ENCODE data around the gene KRT73.

The KRT73 gene

DNA sequence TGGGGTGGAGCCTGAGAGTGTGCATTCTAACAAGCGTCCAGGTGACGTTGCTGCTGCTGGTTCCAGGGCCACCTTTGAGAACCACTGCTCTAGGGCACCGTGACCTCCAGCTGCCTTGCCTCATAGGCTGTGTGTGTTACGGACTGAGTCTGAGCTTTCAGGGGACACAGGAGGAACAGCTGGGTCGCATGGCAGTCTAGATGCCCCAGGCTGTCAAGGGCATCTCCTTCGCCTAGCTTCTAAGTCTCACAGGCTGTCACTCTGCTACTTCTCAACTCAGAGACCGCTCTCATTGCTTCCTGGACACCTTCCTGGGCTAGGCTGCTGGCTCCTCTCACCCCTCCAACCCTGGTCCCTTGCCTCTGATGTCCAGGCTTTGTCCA is 965 bp downstream of the KRT73 start:
- DNase-seq = no peak

DNA sequence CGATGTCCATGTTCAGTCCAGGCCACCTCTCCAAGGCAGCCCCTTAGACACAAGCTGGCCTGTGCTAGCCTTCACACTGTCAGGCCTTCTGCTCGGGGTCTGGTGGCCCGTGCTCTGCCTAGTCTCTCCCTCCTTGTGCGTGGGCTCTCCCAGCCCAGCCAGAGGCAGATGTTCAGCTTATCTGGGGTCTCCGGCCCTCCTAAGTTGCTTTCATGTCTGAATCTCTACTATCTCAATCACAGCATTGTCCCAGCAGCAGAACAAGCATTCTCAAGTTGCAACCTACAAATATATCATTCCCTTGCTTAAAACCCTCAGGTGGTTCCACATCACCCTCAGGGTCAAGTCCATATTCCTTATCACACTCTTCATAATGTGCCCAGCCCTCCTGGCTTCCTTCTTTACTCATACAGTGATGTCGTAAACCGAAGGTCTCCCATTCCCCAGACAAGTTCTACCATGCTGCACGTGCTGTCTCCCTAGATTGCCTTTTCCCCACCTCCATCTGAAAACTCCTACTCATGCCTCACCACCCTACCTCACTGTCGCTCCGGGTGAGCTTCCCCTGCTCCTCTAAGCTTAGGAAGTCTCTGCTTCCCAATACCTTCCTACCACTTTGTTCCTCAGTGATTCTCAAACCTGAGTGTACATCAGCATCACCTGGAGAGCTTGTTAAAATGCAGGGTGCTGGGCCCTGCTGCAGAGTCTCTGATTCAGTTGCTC is 1.5 kb downstream of the KRT73 start:
- no peak for DNase-seq

DNA sequence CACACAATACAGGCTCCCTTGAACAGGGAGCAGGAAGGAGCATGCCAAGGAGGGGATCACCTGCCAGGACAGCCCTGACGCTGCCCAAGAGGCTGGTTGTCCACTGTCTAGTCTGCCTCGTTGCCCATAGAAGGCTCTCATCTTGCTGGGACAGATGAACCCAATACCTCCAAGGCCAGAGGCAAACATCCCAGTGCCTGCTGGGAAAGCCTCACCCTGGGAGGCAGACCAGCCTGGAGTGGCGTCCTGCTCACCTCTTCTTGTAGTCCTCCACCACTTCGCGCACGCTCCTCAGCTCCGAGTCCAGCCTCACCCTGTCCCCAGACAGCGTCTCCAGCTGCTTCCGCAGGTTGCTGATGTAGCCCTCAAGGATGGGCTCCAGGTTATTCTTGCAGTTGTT is 2.4 kb downstream of the KRT73 start:
- DNase-seq = no peak

DNA sequence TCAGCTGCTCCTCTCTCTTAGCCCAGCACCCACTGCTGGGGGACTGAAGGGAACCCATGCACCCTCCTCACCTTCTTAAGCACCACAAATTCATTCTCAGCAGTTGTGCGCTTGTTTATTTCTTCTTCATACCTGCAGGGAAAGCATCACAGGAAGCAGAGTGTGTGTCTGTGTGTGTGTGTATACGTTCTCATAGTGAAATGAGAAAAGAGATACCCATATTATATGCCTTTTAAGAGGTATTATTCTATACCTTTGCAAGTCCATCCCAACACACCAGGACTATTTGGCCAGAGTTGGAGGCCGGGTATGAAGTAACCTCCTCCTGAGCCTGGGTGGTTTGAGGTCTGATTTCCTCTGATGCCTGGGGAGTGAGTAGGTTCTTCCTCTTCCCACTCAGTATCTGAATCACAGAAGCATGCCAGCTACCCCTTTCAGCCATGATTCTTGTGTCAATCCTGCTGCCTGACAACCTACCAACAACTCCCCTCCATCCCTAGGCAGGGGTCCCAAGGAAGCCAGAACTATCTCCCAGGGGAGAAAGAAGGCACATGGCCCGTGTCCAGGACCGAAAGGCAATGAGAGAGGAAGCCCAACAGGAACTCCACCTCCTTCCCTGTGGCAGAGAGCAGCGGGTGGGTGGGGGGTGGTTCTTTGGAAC is 3.0 kb downstream of the KRT73 start:
- no peak for DNase-seq

DNA sequence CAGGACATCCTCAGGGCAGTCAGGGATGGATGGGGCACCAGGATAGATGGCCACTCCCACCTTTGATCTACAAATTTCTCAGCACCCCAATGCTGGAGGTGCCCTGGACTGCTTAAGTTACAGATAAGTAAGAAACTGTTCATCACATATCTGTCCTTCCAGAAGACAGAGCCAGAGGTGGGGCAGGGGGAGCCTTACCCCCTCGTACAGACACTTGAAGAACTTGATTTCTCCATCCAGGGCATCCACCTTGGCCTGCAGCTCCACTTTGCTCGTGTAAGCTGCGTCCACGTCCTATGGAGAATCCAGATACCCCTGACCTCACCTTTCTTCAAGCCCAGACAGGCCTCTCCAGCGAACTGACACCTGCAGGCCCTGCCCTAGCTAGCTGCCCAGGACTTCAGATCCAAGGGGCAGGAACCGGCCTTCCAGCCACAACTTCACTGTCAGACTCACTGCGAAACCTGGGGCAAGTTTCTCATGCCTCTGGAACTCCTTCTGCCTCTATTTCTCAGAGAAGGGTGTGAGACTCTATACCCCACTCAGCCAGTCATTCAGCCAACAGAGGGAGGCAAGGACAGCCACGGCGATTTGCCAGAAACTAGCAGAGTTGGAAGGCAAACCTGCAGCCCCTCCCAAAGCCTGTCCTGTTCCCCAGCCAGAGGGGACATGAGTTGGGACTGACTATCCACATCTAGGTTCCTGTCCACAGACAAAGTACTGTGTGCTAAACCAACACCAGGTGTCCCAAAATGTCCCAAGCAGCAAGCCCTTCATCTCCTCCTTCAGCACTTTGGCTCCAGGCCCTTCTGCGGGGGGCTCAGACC is 3.8 kb downstream of the KRT73 start:
- no peak for DNase-seq

DNA sequence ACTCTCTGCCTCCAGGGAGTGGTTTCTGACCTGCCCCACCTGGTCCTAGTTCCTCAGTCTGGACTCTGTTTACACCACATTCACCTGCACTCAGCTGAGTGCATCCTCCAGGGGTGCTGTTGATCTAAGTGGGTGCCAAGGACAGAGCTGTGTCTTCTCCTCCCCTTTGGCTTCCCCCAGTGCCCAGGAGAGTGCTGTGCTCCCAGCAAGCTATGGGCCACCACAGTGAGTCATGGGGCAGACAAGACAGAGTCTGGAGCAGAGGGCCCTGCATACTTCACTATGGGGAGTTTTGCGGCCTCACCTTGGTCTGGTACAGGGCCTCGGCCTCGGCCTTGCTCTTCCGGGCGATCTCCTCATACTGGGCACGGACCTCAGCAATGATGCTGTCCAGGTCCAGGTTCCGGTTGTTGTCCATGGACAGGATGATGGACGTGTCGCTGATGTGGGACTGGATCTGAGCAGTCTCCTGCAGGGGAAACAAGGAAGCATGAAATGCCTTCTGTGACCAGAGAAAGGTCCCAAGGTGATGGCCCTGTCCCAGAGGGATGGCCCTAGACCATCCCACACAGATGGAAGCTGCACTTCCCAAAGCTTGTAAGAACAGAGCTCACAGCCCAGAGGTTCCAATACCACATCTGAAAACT is 4.9 kb downstream of the KRT73 start:
- no peak for DNase-seq

DNA sequence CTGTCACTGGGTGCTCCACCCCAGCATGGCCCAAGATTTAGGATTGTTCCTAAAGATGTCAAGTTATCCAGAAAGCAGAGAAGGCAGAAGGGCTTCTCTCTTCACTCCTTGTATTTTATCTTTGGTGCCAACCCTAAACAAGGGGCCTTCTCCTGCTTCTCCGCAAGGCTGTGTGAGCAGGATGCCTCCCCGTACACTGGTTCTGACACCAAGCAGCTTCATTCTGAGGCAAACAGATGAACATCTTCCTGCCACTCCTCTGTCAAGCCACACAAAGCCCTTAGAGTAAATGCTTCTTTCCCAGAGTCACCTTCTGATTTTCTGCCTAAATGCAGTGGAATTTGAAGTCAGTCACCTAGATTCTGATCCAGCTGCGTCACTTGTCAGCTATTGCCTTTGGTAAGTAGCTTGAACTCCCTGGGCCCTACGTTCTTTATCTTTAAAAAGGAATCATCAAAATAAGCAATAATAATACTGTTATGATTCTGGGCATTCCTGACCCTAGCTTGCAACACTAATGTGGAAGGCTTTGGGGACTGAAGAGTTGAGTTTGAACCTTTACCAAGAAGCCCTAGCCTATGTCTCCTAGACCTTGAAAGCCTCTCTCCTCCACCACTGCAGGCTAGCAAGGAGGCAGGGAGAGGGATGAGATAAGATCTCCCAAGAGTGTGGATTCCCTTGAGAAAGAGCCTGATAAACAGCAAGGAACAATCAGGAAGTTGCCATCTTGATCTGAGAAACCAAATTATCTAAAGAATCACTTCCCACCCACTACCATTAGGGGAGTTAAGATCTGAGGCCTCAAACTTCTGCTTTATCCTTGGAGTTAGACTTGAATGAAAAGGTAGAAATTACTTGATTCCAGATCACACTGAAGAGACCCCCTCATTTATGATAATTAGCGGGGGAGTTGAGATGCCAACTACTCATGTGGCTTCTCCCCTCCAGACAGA is 5.7 kb downstream of the KRT73 start:
- DNase-seq = no peak

DNA sequence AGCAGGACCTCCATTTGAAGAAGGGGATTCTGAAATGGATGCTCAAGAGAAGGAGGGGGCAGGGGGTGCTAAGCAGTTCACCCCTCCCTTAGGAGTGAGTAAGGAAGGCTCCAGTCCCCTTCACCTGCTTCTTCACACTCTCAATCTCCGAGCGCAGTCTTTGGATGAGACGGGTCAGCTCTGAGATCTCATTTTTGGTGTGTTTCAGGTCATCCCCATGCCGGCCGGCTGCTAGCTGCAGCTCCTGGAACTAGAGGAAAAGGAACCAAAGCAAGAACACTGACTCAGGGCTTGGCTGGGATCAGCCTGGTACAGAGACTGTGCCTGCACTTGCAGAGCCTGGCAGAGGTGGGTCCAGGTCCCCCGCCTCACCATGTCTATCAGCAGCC is 7.3 kb downstream of the KRT73 start:
- DNase-seq = no peak

DNA sequence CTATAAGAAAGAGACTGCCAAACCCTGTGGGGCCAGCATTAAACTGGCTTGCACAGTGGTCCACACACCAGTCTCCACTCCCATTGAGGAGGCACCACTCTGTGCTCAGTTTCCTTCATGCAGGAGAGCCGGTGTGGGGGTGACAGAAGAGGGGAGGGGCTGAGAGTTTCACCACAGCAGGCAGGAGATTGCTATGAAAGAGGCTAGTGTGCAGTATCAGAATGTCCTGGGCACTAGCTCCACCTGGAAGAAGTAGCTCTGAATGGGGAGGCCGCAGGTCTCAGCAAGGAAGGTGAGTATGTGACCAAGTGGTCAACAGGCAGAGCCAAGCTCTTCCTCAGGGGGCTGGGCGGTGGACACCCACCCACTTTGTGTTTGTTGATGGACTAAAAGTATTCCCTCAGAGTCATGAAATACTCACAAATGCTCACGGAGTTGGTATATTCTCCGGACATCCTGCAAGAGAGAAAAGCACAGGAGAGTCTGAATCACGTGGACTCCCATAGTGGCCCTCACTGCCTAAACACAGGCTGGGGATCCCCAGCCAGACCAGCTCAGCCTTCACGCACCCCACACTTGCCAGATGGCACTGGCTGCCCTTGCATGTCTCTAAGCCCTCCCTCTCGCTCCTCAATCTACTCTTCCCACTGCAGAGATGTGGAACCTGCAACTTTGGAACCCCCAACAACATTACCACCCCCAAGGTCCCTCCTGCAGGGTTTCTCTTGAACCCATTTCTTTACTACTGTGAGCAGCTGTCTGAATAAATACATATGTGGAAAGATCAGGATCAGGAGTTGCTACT is 9.3 kb downstream of the KRT73 start:
- DNase-seq = no peak

DNA sequence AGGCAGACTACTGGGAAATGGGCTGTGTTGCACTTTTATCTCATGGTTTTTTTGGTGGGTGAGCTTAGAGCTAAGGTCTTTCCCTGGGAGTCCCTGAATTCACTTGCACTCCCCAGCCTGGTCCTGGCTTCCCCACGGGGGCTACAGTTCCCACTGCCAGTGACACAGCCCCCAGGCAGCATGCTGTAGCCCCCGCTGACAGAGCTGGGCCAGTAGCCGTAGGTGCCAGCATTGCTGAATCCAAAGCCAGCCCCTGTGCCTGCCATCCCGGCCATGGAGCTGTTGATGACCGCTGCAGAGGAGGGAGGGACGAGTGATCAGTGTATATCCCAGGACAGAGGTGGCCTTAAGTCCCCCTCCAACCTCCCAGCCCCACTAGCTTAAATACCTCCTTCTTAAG is 10.2 kb downstream of the KRT73 start:
- DNase-seq = no peak

DNA sequence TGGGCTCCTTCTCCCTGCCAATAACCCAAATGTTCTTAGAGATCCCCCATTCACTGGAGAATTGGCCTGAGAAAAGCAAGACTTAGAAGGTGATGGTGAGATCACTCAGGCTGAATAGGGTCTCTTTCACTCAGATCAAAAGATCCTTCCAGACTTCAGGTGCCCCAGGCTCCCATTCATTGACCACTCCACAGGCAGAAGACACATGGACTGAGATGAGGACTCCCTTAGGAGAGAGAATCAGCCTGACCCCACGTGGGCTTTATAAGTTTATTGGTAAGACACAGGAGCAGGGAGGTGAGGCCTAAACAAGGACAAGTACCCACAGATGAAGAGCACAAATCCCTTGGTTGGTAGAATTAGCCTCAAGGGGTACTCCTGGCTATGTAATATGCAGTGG is 11.0 kb downstream of the KRT73 start:
- DNase-seq = no peak

DNA sequence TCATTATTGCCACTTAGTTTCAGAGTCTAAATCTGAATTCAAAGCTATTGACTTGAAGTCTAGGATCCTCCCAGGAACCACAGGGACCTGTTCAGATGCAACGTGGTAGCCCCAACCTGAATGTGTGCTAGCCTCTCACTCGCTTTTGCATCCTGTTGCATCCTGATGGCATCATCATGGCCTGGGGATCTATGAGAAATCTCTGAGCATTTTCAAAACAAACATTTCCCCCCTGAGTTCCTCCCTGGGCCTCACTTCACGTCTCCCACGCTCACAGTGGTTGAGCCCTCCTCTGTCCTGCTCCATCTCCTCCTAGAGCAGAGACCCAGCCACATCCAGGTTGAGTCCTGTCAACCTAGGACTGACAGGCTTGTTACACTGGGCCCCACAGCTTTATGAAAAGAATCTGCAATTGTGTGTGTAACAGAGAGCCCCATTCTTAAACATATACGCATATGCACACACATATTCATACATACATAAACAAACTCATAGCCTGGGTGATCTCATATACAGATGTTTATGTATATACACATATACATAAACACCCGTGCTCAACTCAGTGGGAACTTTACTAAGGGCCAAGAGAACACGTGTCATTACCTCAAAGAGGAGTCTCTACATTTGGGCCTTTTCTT is 11.7 kb downstream of the KRT73 start:
- no peak for DNase-seq

DNA sequence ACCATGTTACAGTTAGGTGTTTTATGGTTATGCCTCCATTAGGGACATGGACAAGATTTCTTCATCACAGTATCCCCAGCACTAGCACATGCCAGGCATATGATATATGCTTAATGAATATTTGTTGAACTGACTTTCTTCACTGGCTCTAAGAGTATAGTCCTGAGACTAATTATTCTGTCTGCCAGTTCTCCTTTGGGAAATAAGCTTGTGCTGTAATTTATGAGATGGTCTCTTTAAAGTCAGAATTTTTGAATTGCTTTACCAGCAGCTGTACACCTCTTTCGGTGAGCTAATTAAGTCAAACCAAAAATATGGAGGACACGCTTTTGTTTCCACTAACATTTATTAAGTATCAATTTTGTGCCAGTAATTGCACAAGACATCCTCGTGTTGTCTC is 12.3 kb downstream of the KRT73 start:
- no peak for DNase-seq

DNA sequence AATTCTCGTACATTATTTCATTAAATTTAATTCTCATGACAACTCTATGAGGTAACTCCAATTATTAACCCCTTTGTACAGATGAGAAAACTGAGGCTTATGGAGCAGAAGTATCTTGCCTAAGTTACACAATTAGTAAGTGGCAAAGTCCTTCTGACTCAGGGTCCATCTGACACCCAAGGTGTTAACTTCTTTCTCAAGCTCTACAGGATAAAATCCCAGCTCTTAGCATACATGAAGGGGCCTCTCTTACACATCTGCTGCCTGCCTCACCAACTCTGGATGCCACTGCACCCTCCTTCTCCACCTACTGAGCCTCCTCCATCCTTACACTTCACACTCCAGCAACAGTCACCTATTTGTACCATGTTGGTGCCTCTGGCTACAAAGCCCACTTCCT is 12.8 kb downstream of the KRT73 start:
- DNase-seq = no peak

DNA sequence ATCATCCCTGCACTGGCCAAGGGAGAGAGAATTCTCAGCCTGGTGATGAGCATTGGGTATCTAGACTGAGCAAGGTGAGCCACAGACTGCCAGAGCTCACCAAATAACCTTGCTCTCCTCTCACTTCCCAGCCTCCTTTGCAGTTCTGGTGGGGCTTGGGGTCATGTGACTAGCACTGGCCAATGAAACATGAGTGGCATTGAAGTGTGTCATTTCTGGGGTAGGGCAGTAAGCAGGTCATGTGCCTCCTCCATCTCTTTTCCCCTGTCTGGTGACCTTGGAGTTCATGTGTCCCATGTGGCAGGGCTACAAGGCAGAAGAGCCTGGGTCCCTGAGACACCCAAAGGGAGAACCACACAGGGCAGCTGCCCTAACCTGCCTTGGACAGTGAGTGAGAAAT is 13.5 kb downstream of the KRT73 start:
- DNase-seq = no peak

DNA sequence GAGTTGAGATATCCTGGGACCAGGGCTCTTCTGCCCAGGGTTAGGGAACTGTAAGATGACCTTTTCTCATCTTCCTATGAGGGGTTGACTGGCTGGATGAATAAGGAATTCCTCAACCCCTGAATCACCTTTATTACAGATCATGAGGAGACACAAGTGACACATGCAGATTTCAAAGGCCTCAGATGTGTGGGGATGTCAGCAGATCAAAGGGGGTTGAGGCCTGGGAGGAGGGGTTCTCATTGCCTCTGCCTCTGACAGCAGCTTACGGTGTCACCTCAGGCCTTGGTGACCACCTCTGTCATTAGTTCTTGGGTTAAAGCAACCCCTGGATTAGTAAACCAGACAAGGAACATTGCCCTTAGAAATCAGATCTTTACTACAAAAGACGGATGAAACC is 15.0 kb downstream of the KRT73 start:
- DNase-seq = no peak

DNA sequence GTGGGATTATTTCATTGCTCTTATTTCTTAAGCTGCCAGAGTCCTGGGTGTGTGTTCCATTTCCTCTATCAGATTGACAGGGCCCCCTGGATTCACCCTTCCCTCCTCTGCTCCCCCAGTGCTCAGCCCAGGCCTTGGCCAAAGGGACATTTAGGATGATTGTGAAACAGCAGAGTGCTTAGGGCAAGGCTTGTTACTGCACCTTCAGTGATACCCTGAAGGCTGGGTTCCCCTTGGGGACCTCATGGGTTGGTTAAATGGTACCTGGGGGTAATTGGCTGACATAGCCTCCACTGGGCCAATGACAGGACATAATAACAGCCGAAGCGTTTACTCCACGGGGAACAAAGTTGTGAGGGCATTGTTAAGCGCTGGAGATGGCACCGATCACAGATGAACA is 15.8 kb downstream of the KRT73 start:
- no peak for DNase-seq

DNA sequence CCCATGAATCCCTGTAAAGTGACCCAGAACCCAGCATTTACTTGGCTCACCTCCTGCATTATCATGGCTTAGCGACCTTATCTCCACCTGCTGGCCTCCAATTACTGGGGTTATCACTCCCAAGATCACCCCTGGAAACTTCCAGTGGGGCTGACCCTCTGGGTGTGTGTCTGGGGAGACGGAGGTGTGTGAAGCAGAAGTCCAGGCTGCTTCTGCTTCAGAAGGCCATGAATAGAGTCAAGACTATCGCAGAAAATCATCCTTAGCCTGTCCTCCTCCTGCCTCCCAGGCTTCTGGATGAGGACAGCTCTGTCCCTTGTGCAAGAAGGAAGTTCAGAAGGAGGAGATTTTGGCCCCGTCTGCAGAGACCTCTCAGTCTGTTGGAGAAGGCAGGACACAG is 16.7 kb downstream of the KRT73 start:
- DNase-seq = no peak

DNA sequence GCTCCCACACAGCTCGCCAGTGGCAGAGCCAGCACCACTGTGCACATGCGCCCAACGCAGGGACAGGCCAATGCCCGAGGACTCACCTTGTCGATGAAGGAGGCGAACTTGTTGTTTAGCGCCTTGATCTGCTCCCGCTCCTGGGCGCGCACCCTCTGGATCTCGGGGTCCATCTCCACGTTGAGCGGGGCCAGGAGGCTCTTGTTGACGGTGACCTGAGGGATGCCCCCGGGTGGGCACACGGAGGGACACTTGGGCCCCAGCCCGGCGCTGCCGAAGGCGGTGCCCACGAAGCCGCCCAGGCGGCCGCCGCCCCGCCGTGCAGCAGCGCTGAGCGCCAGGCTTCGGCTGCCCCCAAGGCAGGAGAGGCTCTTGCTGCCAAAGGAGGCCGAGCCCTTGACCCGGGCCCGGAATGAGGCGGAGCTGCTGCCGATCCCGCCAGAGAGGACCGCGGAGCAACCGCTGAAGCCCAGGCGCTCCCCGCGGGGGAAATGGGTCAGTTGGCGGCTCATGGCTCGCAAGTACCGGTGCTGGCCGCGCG is 17.3 kb downstream of the KRT73 start, which contains the start of gene KRT72:
KRT72 (minus strand) TSS at position 523 of the 541 bp plus-strand sequence; CDS start at position 512, 11 bp downstream.
- DNase-seq = no peak

DNA sequence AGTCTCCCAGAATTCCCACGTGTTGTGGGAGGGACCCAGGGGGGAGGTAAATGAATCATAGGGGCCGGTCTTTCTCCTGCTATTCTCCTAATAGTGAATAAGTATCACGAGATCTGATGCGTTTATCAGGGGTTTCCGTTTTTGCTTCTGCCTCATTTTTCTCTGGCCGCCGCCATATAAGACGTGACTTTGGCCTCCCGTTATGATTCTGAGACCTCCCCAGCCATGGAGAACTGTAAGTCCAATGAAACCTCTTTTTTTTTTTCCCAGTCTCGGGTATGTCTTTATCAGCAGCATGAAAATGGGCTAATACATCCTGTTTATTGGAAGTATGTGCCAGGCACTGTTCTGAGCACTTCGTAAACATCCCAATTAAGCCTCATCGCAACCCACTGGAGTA is 17.9 kb downstream of the KRT73 start:
- no peak for DNase-seq

DNA sequence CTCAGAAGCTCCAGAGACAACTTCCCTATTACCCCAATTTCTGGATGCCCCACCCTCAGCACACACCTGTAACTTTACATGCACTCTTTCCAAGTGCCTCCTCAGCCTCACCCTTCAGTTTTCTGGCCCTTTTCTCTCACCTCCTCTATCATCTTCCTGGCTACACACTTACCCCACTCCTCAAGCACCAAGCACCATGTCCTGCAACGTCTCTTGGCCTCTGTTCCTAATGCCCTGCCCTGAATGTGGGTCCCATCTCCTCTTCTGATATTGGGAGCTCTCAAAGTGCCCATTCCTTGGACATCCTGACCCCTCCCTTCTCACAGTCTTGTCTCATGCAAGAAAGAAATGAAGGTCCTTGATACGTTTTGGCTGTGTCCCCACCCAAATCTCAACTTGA is 18.3 kb downstream of the KRT73 start:
- no peak for DNase-seq
